ENCODE data around the gene RAB21. TPM values are rescaled to one million over a fixed set of nuclear protein-coding genes. Genes with fewer than 3 reads are reported as not detected.
"Not testable (repeated sequence)": the region's sequence is repeated elsewhere in the genome, so short reads cannot be mapped to it uniquely, and the experiment has no call there.

Gene RAB21
- total RNA-seq, 1 donor from 2014 or later = 170 TPM

GRCh38 chr12:71755146-71755892, 656 bp downstream of the RAB21 start:
- no peak for TF ChIP-seq CTCF (IDR thresholded peaks at IDR 0.05; ENCODE audit: borderline replicate concordance)
- Histone ChIP-seq H3K9me3 (replicated peaks) (peaks cover 24% of the 10 kb centered on the region), H3K4me1 (peaks cover 52% of the 10 kb centered on the region), H3K27ac (replicated peaks) (peak overlapping the region; percentile 94), H3K4me3 (peak overlapping the region; percentile 89), H3K27me3 (ENCODE audit: low read depth) (no peaks in the 10 kb centered on the region), H3K36me3 (peaks cover 29% of the 10 kb centered on the region)
- intact Hi-C loops (cut with micrococcal nuclease) = loop anchor here (10.0 kb wide), 1 partner anchor 111 kb away; no protein-coding TSS in a partner anchor
- no peak for DNase-seq

GRCh38 chr12:71756054-71756690, 1.5 kb downstream of the RAB21 start:
- Histone ChIP-seq H3K4me3 (peak overlapping the region; percentile 89), H3K27me3 (ENCODE audit: low read depth) (no peaks in the 10 kb centered on the region), H3K27ac (replicated peaks) (peak overlapping the region; percentile 94), H3K4me1 (peaks cover 52% of the 10 kb centered on the region), H3K9me3 (replicated peaks) (peaks cover 33% of the 10 kb centered on the region), H3K36me3 (peaks cover 29% of the 10 kb centered on the region)
- intact Hi-C loops (cut with micrococcal nuclease) = loop anchor here (10.0 kb wide), 1 partner anchor 111 kb away; no protein-coding TSS in a partner anchor
- DNase-seq = no peak
- TF ChIP-seq CTCF (IDR thresholded peaks at IDR 0.05; ENCODE audit: borderline replicate concordance) = no peak

GRCh38 chr12:71759941-71760340, 5.3 kb downstream of the RAB21 start:
- TF ChIP-seq CTCF (IDR thresholded peaks at IDR 0.05; ENCODE audit: borderline replicate concordance) = no peak
- H3K27me3 ChIP-seq (ENCODE audit: low read depth) = no peaks in the 10 kb centered on the region
- peaks cover 39% of the 10 kb centered on the region for H3K9me3 ChIP-seq (replicated peaks)
- no peak overlapping the region for H3K27ac ChIP-seq (replicated peaks)
- DNase-seq = no peak
- no peak overlapping the region for H3K4me3 ChIP-seq
- intact Hi-C loops (cut with micrococcal nuclease) = loop anchor here (10.0 kb wide), 1 partner anchor 115 kb away; no protein-coding TSS in a partner anchor
- peaks cover 64% of the 10 kb centered on the region for H3K4me1 ChIP-seq
- peaks cover 29% of the 10 kb centered on the region for H3K36me3 ChIP-seq

- Histone ChIP-seq H3K4me1 (peaks cover 65% of the 10 kb centered on the region), H3K9me3 (replicated peaks) (peaks cover 39% of the 10 kb centered on the region), H3K4me3 (no peak overlapping the region), H3K27ac (replicated peaks) (no peak overlapping the region), H3K27me3 (ENCODE audit: low read depth) (no peaks in the 10 kb centered on the region), H3K36me3 (peaks cover 29% of the 10 kb centered on the region)
- intact Hi-C loops (cut with micrococcal nuclease) = no loop called here
- TF ChIP-seq CTCF (IDR thresholded peaks at IDR 0.05; ENCODE audit: borderline replicate concordance) = no peak
- no peak for DNase-seq
Measured at GRCh38 chr12:71760471-71760870, 5.8 kb downstream of the RAB21 start.

GRCh38 chr12:71761354-71761753, 6.7 kb downstream of the RAB21 start:
- H3K4me3 ChIP-seq; DNase-seq; intact Hi-C loops (cut with micrococcal nuclease); H3K27ac ChIP-seq (replicated peaks); H3K27me3 ChIP-seq (ENCODE audit: low read depth): not testable (repeated sequence)
- Histone ChIP-seq H3K4me1 (peaks cover 65% of the 10 kb centered on the region), H3K9me3 (replicated peaks) (peaks cover 39% of the 10 kb centered on the region), H3K36me3 (peaks cover 29% of the 10 kb centered on the region)
